Measurements from ENCODE around the gene HACD3.

Gene HACD3

DNA sequence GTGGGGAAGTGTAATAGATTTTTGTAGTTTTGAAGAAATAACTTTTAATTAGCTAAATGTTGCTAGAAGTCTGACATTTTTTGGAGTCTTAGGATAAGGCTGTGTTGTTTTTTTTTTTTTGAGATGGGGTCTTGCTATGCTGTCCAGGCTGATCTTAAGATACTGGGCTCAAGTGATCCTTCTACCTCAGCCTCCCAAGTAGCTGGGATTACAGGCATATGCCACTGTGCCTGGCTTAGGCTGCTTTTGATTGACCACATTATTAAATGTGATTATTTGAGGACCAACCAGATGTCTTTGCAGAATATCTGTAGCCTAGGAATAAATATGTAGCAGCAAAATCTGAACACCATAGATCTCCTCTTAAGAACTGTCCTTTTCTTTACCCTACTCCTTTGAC lies 29.7 kb downstream of the HACD3 start:
- no peak overlapping the region for H3K14ac ChIP-seq (ENCODE audit: low read length)
- H3K4me1 ChIP-seq (ENCODE audit: control insufficient read depth in 2 of 2, insufficient read depth in 1 of 2, low read depth in 1 of 2, low read length in 2 of 2) = no peaks in the 10 kb centered on the region
- no peak overlapping the region for H2BK5ac ChIP-seq (ENCODE audit: low read length)
- H3K27me3 ChIP-seq (ENCODE audit: control insufficient read depth in 3 of 3, insufficient read depth in 3 of 3, low read depth in 1 of 3, low read length in 3 of 3) = no peaks in the 10 kb centered on the region
- no peak overlapping the region for H2BK15ac ChIP-seq (ENCODE audit: low read length)
- H2BK12ac ChIP-seq (ENCODE audit: low read length) = no peak overlapping the region
- no peak overlapping the region for H3K23ac ChIP-seq (ENCODE audit: low read depth, low read length, poor library complexity)
- H3K4ac ChIP-seq (ENCODE audit: low read length) = no peak overlapping the region
- H3K4me2 ChIP-seq (ENCODE audit: insufficient read depth, low read length, poor library complexity, severe bottlenecking) = no peak overlapping the region
- no peak overlapping the region for H3K18ac ChIP-seq (ENCODE audit: low read length)
- H2BK120ac ChIP-seq (ENCODE audit: low read depth, low read length) = no peak overlapping the region
- H3K36me3 ChIP-seq (replicated peaks in 1 of 2; ENCODE audit: control insufficient read depth in 2 of 2, insufficient read depth in 2 of 2, low read length in 2 of 2) = peaks cover 45 to 100% of the 10 kb centered on the region in 2 donors
- H2AFZ ChIP-seq (ENCODE audit: low read length) = no peak overlapping the region
- H3K27ac ChIP-seq (replicated peaks; ENCODE audit: low read length) = no peak overlapping the region
- no peak overlapping the region for H4K91ac ChIP-seq (ENCODE audit: low read depth, low read length, poor library complexity)
- H3K9ac ChIP-seq (ENCODE audit: low read depth, low read length, poor library complexity) = no peak overlapping the region
- no peak for DNase-seq (ENCODE audit: low spot score)
- no peak overlapping the region for H4K8ac ChIP-seq (ENCODE audit: low read depth, low read length)
- no peak overlapping the region for H2AK5ac ChIP-seq (ENCODE audit: low read depth, low read length)
- H3K9me3 ChIP-seq (replicated peaks in 1 of 2; ENCODE audit: control insufficient read depth in 2 of 2, insufficient read depth in 1 of 2, low read depth in 1 of 2, low read length in 2 of 2) = peaks cover 2 to 29% of the 10 kb centered on the region in 2 donors
- H3K79me1 ChIP-seq (ENCODE audit: low read depth, low read length) = no peaks in the 10 kb centered on the region
- H3K4me3 ChIP-seq (ENCODE audit: low read length in 2 of 2) = no peak overlapping the region

DNA sequence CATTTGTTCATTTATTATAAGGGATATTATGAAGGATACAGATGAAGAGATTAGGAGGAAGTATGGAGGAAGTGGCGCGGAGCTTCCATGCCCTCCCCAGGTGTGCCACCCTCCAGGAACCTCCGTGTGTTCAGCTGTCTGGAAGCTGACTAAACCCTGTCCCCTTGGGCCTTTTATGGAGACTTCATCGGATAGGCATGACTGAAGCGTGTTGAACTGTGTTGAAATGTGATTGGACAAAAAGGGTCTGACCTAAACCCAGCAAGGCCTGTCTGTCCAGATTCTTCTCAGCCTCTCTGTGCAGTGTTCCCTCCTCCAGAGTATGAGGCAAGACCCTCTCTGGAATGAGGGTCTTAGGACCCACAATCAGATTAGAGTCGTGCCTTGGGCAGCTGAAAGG lies 31.7 kb downstream of the HACD3 start:
- no peak overlapping the region for H4K8ac ChIP-seq (ENCODE audit: low read depth, low read length)
- no peak for DNase-seq (ENCODE audit: low spot score)
- no peak overlapping the region for H2BK15ac ChIP-seq (ENCODE audit: low read length)
- H3K9ac ChIP-seq (ENCODE audit: low read depth, low read length, poor library complexity) = no peak overlapping the region
- H3K14ac ChIP-seq (ENCODE audit: low read length) = no peak overlapping the region
- H2BK120ac ChIP-seq (ENCODE audit: low read depth, low read length) = no peak overlapping the region
- no peak overlapping the region for H2AFZ ChIP-seq (ENCODE audit: low read length)
- H2AK5ac ChIP-seq (ENCODE audit: low read depth, low read length) = no peak overlapping the region
- no peak overlapping the region for H2BK5ac ChIP-seq (ENCODE audit: low read length)
- H3K4me3 ChIP-seq (ENCODE audit: low read length in 2 of 2) = no peak overlapping the region
- no peak overlapping the region for H3K4me2 ChIP-seq (ENCODE audit: insufficient read depth, low read length, poor library complexity, severe bottlenecking)
- H3K4me1 ChIP-seq (ENCODE audit: control insufficient read depth in 2 of 2, insufficient read depth in 1 of 2, low read depth in 1 of 2, low read length in 2 of 2) = no peaks in the 10 kb centered on the region
- H3K9me3 ChIP-seq (replicated peaks in 1 of 2; ENCODE audit: control insufficient read depth in 2 of 2, insufficient read depth in 1 of 2, low read depth in 1 of 2, low read length in 2 of 2) = peaks cover 8 to 49% of the 10 kb centered on the region in 2 donors
- no peak overlapping the region for H2BK12ac ChIP-seq (ENCODE audit: low read length)
- H3K18ac ChIP-seq (ENCODE audit: low read length) = no peak overlapping the region
- H3K23ac ChIP-seq (ENCODE audit: low read depth, low read length, poor library complexity) = no peak overlapping the region
- no peak overlapping the region for H3K27ac ChIP-seq (replicated peaks; ENCODE audit: low read length)
- no CpG with 5 or more reads among the region's 6 CpGs for WGBS, 2 donors (ENCODE audit: extremely low coverage in 2 of 2, insufficient read length in 2 of 2, insufficient replicate concordance in 1 of 2)
- no peak overlapping the region for H3K4ac ChIP-seq (ENCODE audit: low read length)
- no peak overlapping the region for H4K91ac ChIP-seq (ENCODE audit: low read depth, low read length, poor library complexity)
- H3K36me3 ChIP-seq (replicated peaks in 1 of 2; ENCODE audit: control insufficient read depth in 2 of 2, insufficient read depth in 2 of 2, low read length in 2 of 2) = peaks cover 45 to 100% of the 10 kb centered on the region in 2 donors
- H3K27me3 ChIP-seq (ENCODE audit: control insufficient read depth in 3 of 3, insufficient read depth in 3 of 3, low read depth in 1 of 3, low read length in 3 of 3) = no peaks in the 10 kb centered on the region
- no peaks in the 10 kb centered on the region for H3K79me1 ChIP-seq (ENCODE audit: low read depth, low read length)

DNA sequence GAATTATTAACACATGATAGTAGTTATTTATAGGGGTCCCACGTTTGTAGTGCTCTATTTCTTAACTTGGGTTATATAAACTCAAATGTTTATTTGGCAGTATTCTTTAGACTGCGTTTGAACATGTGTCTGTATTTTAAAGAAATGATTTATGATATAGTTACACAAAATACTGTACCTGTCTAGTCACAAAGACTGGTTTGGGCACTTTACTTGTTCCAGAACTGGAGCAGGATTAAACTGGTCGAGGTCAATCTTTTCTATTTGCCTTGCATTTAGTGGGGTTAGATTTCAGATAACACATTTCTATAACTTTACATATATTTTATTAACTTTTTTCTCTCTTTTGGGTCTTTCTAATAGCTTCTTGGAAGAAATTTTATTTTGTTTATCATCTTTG lies 39.5 kb downstream of the HACD3 start:
- Histone ChIP-seq H2AFZ (ENCODE audit: low read length) (no peak overlapping the region), H3K18ac (ENCODE audit: low read length) (no peak overlapping the region), H3K4me3 (ENCODE audit: low read length in 2 of 2) (no peak overlapping the region), H2BK12ac (ENCODE audit: low read length) (no peak overlapping the region), H3K4me2 (ENCODE audit: insufficient read depth, low read length, poor library complexity, severe bottlenecking) (no peak overlapping the region), H3K14ac (ENCODE audit: low read length) (no peak overlapping the region), H4K8ac (ENCODE audit: low read depth, low read length) (no peak overlapping the region), H3K27ac (replicated peaks; ENCODE audit: low read length) (no peak overlapping the region), H4K91ac (ENCODE audit: low read depth, low read length, poor library complexity) (no peak overlapping the region), H2BK15ac (ENCODE audit: low read length) (no peak overlapping the region), H3K23ac (ENCODE audit: low read depth, low read length, poor library complexity) (no peak overlapping the region), H3K9ac (ENCODE audit: low read depth, low read length, poor library complexity) (no peak overlapping the region), H3K4me1 (ENCODE audit: control insufficient read depth in 2 of 2, insufficient read depth in 1 of 2, low read depth in 1 of 2, low read length in 2 of 2) (no peaks in the 10 kb centered on the region), H3K36me3 (replicated peaks in 1 of 2; ENCODE audit: control insufficient read depth in 2 of 2, insufficient read depth in 2 of 2, low read length in 2 of 2) (peaks cover 37 to 99% of the 10 kb centered on the region in 2 donors), H3K4ac (ENCODE audit: low read length) (no peak overlapping the region), H3K9me3 (replicated peaks in 1 of 2; ENCODE audit: control insufficient read depth in 2 of 2, insufficient read depth in 1 of 2, low read depth in 1 of 2, low read length in 2 of 2) (peaks cover 6 to 23% of the 10 kb centered on the region in 2 donors), H2BK5ac (ENCODE audit: low read length) (no peak overlapping the region), H3K79me1 (ENCODE audit: low read depth, low read length) (no peaks in the 10 kb centered on the region), H3K27me3 (ENCODE audit: control insufficient read depth in 3 of 3, insufficient read depth in 3 of 3, low read depth in 1 of 3, low read length in 3 of 3) (no peaks in the 10 kb centered on the region), H2BK120ac (ENCODE audit: low read depth, low read length) (no peak overlapping the region), H2AK5ac (ENCODE audit: low read depth, low read length) (no peak overlapping the region)
- DNase-seq (ENCODE audit: low spot score) = no peak
- no CpG with 5 or more reads among the region's 3 CpGs for WGBS, 2 donors (ENCODE audit: extremely low coverage in 2 of 2, insufficient read length in 2 of 2, insufficient replicate concordance in 1 of 2)

DNA sequence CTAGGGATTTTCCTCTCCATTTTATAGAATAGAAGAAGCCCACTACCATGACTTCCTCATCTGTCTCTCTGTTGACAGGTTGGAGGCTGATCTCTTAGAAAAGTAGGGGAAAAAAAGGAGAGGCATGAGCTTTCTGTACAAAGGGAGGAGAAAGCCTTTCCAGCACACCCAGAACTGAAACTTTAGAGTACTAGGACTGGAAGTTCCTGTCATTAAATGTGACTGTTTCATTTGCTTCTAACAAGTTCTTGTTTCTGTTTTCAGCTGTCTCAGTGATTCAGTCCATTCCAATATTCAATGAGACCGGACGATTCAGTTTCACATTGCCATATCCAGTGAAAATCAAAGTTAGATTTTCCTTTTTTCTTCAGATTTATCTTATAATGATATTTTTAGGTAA lies 41.7 kb downstream of the HACD3 start:
- Histone ChIP-seq H3K4me2 (ENCODE audit: insufficient read depth, low read length, poor library complexity, severe bottlenecking) (no peak overlapping the region), H3K79me1 (ENCODE audit: low read depth, low read length) (no peaks in the 10 kb centered on the region)

More for the DNA sequence above, 41.7 kb downstream of the HACD3 start:
- no peak overlapping the region for H3K4ac ChIP-seq (ENCODE audit: low read length)
- no peak overlapping the region for H3K27ac ChIP-seq (replicated peaks; ENCODE audit: low read length)
- no peak overlapping the region for H3K9ac ChIP-seq (ENCODE audit: low read depth, low read length, poor library complexity)
- no peak overlapping the region for H2BK5ac ChIP-seq (ENCODE audit: low read length)
- no peak overlapping the region for H3K23ac ChIP-seq (ENCODE audit: low read depth, low read length, poor library complexity)
- H2BK15ac ChIP-seq (ENCODE audit: low read length) = no peak overlapping the region
- H4K91ac ChIP-seq (ENCODE audit: low read depth, low read length, poor library complexity) = no peak overlapping the region
- no peak for DNase-seq (ENCODE audit: low spot score)
- H2BK12ac ChIP-seq (ENCODE audit: low read length) = no peak overlapping the region
- peaks cover 0 to under 1% of the 10 kb centered on the region in 2 donors for H3K9me3 ChIP-seq (replicated peaks in 1 of 2; ENCODE audit: control insufficient read depth in 2 of 2, insufficient read depth in 1 of 2, low read depth in 1 of 2, low read length in 2 of 2)
- no CpG with 5 or more reads among the region's 2 CpGs for WGBS, 2 donors (ENCODE audit: extremely low coverage in 2 of 2, insufficient read length in 2 of 2, insufficient replicate concordance in 1 of 2)
- H2AFZ ChIP-seq (ENCODE audit: low read length) = no peak overlapping the region
- H3K4me1 ChIP-seq (ENCODE audit: control insufficient read depth in 2 of 2, insufficient read depth in 1 of 2, low read depth in 1 of 2, low read length in 2 of 2) = no peaks in the 10 kb centered on the region
- H2BK120ac ChIP-seq (ENCODE audit: low read depth, low read length) = no peak overlapping the region
- H3K27me3 ChIP-seq (ENCODE audit: control insufficient read depth in 3 of 3, insufficient read depth in 3 of 3, low read depth in 1 of 3, low read length in 3 of 3) = no peaks in the 10 kb centered on the region
- peaks cover 21 to 99% of the 10 kb centered on the region in 2 donors for H3K36me3 ChIP-seq (replicated peaks in 1 of 2; ENCODE audit: control insufficient read depth in 2 of 2, insufficient read depth in 2 of 2, low read length in 2 of 2)
- no peak overlapping the region for H4K8ac ChIP-seq (ENCODE audit: low read depth, low read length)
- no peak overlapping the region for H3K18ac ChIP-seq (ENCODE audit: low read length)
- no peak overlapping the region for H3K14ac ChIP-seq (ENCODE audit: low read length)
- H3K4me3 ChIP-seq (ENCODE audit: low read length in 2 of 2) = no peak overlapping the region
- H2AK5ac ChIP-seq (ENCODE audit: low read depth, low read length) = no peak overlapping the region
